Natural killer cell (primary cell): ENCODE results near the gene KHDC3L. TPM values are rescaled to one million over a fixed set of nuclear protein-coding genes. Genes with fewer than 3 reads are reported as not detected.

Source experiments
- ATAC-seq, 3 donors: fragments of 150-1000 bp in 2 of 3; fragments of 200-7000 bp in 1 of 3; cut with Tn5 transposase; 1 replicate in 1 of 3; 2 replicates in 2 of 3; pipeline ENCODE4 v1.10.0; 2021; ENCODE audit warnings: mild to moderate bottlenecking in 2 of 3, moderate library complexity in 2 of 3
- DNase-seq, 2 donors: peaks; one replicate each; pipeline versions ENCODE4 v3.0.0 to v3.0.0-alpha.2; 2013 to 2021; ENCODE audit warnings: mixed read lengths in 1 of 2
- H3K27ac ChIP-seq: one replicate; pipeline ENCODE4 v1.5.1; 2013; ENCODE audit warnings: mild to moderate bottlenecking, low read length
- H3K27me3 ChIP-seq: one replicate; pipeline ENCODE4 v1.6.1; 2013; ENCODE audit warnings: low read length; ENCODE audit not compliant: control insufficient read depth, insufficient read depth
- H3K36me3 ChIP-seq: one replicate; pipeline ENCODE4 v1.6.1; 2013; ENCODE audit warnings: low read length; ENCODE audit not compliant: control insufficient read depth, insufficient read depth
- H3K4me1 ChIP-seq: one replicate; pipeline ENCODE4 v1.6.1; 2013; ENCODE audit warnings: low read length; ENCODE audit not compliant: control insufficient read depth, insufficient read depth
- H3K4me3 ChIP-seq: one replicate; pipeline ENCODE4 v1.5.1; 2013; ENCODE audit warnings: low read length
- H3K9me3 ChIP-seq: one replicate; pipeline ENCODE4 v1.6.1; 2013; ENCODE audit warnings: low read length; ENCODE audit not compliant: control insufficient read depth, insufficient read depth
- H3K27ac Mint-ChIP-seq, 2 donors: one replicate each; pipeline ENCODE4 v1.8.0; 2022; ENCODE audit warnings: mild to moderate bottlenecking in 2 of 2, mixed read lengths in 2 of 2, moderate library complexity in 1 of 2
- H3K27me3 Mint-ChIP-seq, 2 donors: one replicate each; pipeline ENCODE4 v1.8.0; 2022; ENCODE audit warnings: low read depth in 2 of 2, mixed read lengths in 2 of 2
- H3K36me3 Mint-ChIP-seq: one replicate; pipeline ENCODE4 v1.8.0; 2022; ENCODE audit warnings: mixed read lengths
- H3K4me1 Mint-ChIP-seq, 2 donors: one replicate each; pipeline ENCODE4 v1.8.0; 2022; ENCODE audit warnings: mixed read lengths in 2 of 2
- H3K4me3 Mint-ChIP-seq: one replicate; pipeline ENCODE4 v1.8.0; 2022; ENCODE audit warnings: mild to moderate bottlenecking, moderate library complexity, mixed read lengths
- H3K9me3 Mint-ChIP-seq, 2 donors: one replicate each; pipeline ENCODE4 v1.8.0; 2022; ENCODE audit warnings: mixed read lengths in 2 of 2
- CTCF ChIP-seq: fragments of 200-600 bp; IDR thresholded peaks from one replicate; pipeline ENCODE4 v1.8.0; 2022; ENCODE audit warnings: antibody characterized with exemption
- WGBS: methylation state at CpG from one replicate; pipeline ENCODE4 v1.1.7; 2013; ENCODE audit warnings: missing lambda C conversion rate; ENCODE audit not compliant: insufficient coverage; 5-methylcytosine and 5-hydroxymethylcytosine counted together
- intact Hi-C: fragments of 100-400 bp; cut with micrococcal nuclease; formaldehyde crosslinking; loops from one replicate; pipeline ENCODE4 v1.14.2; 2022
- total RNA-seq, 4 donors: library from RNA; stranded (reverse); fragments of 120-200 nt in 1 of 4; gene quantifications; one replicate each; pipeline versions ENCODE4 v1.2.3 to v1.2.4, GENCODE V29; 2013 to 2022

Gene KHDC3L
- total RNA-seq, 3 donors from 2014 or later (not counting 1 experiment from before 2014, with no cell fraction given): not detected

GRCh38 chr6:73325656-73326055, 36.8 kb upstream of the KHDC3L start:
- H3K4me3 ChIP-seq: no peak overlapping the region
- H3K4me1 Mint-ChIP-seq: peaks cover 0 to 4% of the 10 kb centered on the region in 2 donors
- no peaks in the 10 kb centered on the region for H3K36me3 Mint-ChIP-seq
- DNase-seq (no peak), ATAC-seq (no peak)
- WGBS: 100% methylated on average over 2 of the region's 3 CpGs
- intact Hi-C loops: loop anchor here (1.0 kb wide), 1 partner anchor 913 kb away; no protein-coding TSS in a partner anchor
- H3K27me3 ChIP-seq: no peaks in the 10 kb centered on the region
- no peaks in the 10 kb centered on the region for H3K9me3 Mint-ChIP-seq
- no peaks in the 10 kb centered on the region for H3K4me1 ChIP-seq
- H3K9me3 ChIP-seq: no peaks in the 10 kb centered on the region
- H3K27ac Mint-ChIP-seq: no peak overlapping the region
- no peak overlapping the region for H3K4me3 Mint-ChIP-seq
- H3K27ac ChIP-seq: no peak overlapping the region
- no peak for TF ChIP-seq CTCF
- H3K27me3 Mint-ChIP-seq: peaks cover 10 to 24% of the 10 kb centered on the region in 2 donors
- H3K36me3 ChIP-seq: no peaks in the 10 kb centered on the region

GRCh38 chr6:73328790-73329189, 33.7 kb upstream of the KHDC3L start:
- no peak for ATAC-seq
- H3K36me3 ChIP-seq: no peaks in the 10 kb centered on the region
- H3K27me3 ChIP-seq: no peaks in the 10 kb centered on the region
- Mint-ChIP-seq H3K36me3 (no peaks in the 10 kb centered on the region), H3K9me3 (no peaks in the 10 kb centered on the region), H3K27me3 (peaks cover 10 to 42% of the 10 kb centered on the region in 2 donors), H3K4me3 (no peak overlapping the region), H3K27ac (no peak overlapping the region), H3K4me1 (peaks cover 0 to 4% of the 10 kb centered on the region in 2 donors)
- TF ChIP-seq CTCF: no peak
- H3K9me3 ChIP-seq: no peaks in the 10 kb centered on the region
- 68% methylated on average over 2 of the region's 3 CpGs for WGBS
- H3K4me3 ChIP-seq: no peak overlapping the region
- no peaks in the 10 kb centered on the region for H3K4me1 ChIP-seq
- intact Hi-C loops: no loop called here
- no peak for DNase-seq
- no peak overlapping the region for H3K27ac ChIP-seq

- Histone ChIP-seq H3K27ac (no peak overlapping the region), H3K36me3 (no peaks in the 10 kb centered on the region), H3K4me3 (no peak overlapping the region), H3K9me3 (no peaks in the 10 kb centered on the region), H3K4me1 (no peaks in the 10 kb centered on the region), H3K27me3 (no peaks in the 10 kb centered on the region)
- Mint-ChIP-seq H3K27ac (no peak overlapping the region), H3K4me3 (no peak overlapping the region), H3K4me1 (peaks cover 0 to 4% of the 10 kb centered on the region in 2 donors), H3K27me3 (peaks cover 10 to 42% of the 10 kb centered on the region in 2 donors), H3K9me3 (no peaks in the 10 kb centered on the region), H3K36me3 (no peaks in the 10 kb centered on the region)
- no peak for DNase-seq
- intact Hi-C loops: no loop called here
- WGBS: 71% methylated on average over 2 of the region's 3 CpGs
- no peak for TF ChIP-seq CTCF
- no peak for ATAC-seq
These were observed 33.3 kb upstream of the KHDC3L start for GRCh38 chr6:73329201-73329600.

- Histone ChIP-seq H3K27me3 (no peaks in the 10 kb centered on the region), H3K9me3 (no peaks in the 10 kb centered on the region), H3K4me1 (no peaks in the 10 kb centered on the region), H3K4me3 (no peak overlapping the region), H3K27ac (no peak overlapping the region), H3K36me3 (no peaks in the 10 kb centered on the region)
- no peaks in the 10 kb centered on the region for H3K27me3 Mint-ChIP-seq
- no peaks in the 10 kb centered on the region for H3K4me1 Mint-ChIP-seq
- DNase-seq (no peak), ATAC-seq (no peak)
- H3K27ac Mint-ChIP-seq: no peak overlapping the region
- H3K4me3 Mint-ChIP-seq: no peak overlapping the region
- intact Hi-C loops: no loop called here
- H3K9me3 Mint-ChIP-seq: no peaks in the 10 kb centered on the region
- 94% methylated on average over 3 of the region's 3 CpGs for WGBS
- no peaks in the 10 kb centered on the region for H3K36me3 Mint-ChIP-seq
- TF ChIP-seq CTCF: no peak
These were observed 23.1 kb upstream of the KHDC3L start for GRCh38 chr6:73339340-73339739.
